Gastrocnemius medialis (tissue), 4 donors: ENCODE data around the gene ZC3H18. TPM values are rescaled to one million over a fixed set of nuclear protein-coding genes. Genes with fewer than 3 reads are reported as not detected.

Experiments used
- ATAC-seq, 2 donors: fragments of 150-250 bp; one replicate each; pipeline ENCODE4 v1.9.1; 2016
- DNase-seq, 2 donors: peaks; one replicate each; pipeline ENCODE4 v3.0.0-alpha.2; 2019
- H3K27ac ChIP-seq, 4 donors: fragments of 200-600 bp; sonication (generic); 1 replicate in 1 of 4; 2 replicates in 3 of 4; pipeline ENCODE4 v1.5.1; 2016 to 2018; ENCODE audit warnings: mild to moderate bottlenecking in 2 of 4, moderate library complexity in 1 of 4
- H3K27me3 ChIP-seq, 3 donors: fragments of 200-600 bp; sonication (generic) in 2 of 3; 1 replicate in 1 of 3; 2 replicates in 2 of 3; pipeline versions ENCODE4 v1.5.1 to v1.6.0; 2016 to 2019; ENCODE audit warnings: mild to moderate bottlenecking in 1 of 3, moderate library complexity in 1 of 3
- H3K36me3 ChIP-seq, 2 donors: fragments of 200-600 bp; sonication (generic) in 1 of 2; one replicate each; pipeline ENCODE4 v1.5.1; 2017 to 2018
- H3K4me1 ChIP-seq, 2 donors: fragments of 200-600 bp; sonication (generic) in 1 of 2; one replicate each; pipeline ENCODE4 v1.5.1; 2016 to 2017; ENCODE audit warnings: mild to moderate bottlenecking in 2 of 2
- H3K4me3 ChIP-seq, 4 donors: fragments of 200-600 bp; sonication (generic) in 3 of 4; 1 replicate in 1 of 4; 2 replicates in 3 of 4; pipeline ENCODE4 v1.5.1; 2016 to 2019; ENCODE audit warnings: mild to moderate bottlenecking in 2 of 4
- H3K9me3 ChIP-seq, 3 donors: fragments of 200-600 bp; sonication (generic) in 2 of 3; 1 replicate in 1 of 3; 2 replicates in 2 of 3; pipeline ENCODE4 v1.5.1; 2016 to 2019
- CTCF ChIP-seq, 5 experiments: fragments of 450-650 bp in 3 of 5; fragments of 200-600 bp in 2 of 5; sonication (generic) in 2 of 5; IDR thresholded peaks in 4 of 5; conservative IDR thresholded peaks in 1 of 5; 1 replicate in 4 of 5; 2 replicates in 1 of 5; pipeline ENCODE4 v1.5.1; 2016 to 2019; ENCODE audit warnings: antibody characterized with exemption in 5 of 5, mild to moderate bottlenecking in 3 of 5, moderate library complexity in 3 of 5
- POLR2A ChIP-seq, 2 donors: fragments of 450-650 bp; IDR thresholded peaks; one replicate each; pipeline ENCODE4 v1.6.1; 2017; ENCODE audit warnings: antibody characterized with exemption in 2 of 2, mild to moderate bottlenecking in 2 of 2, moderate library complexity in 2 of 2
- in situ Hi-C, 4 donors: fragments of 200-750 bp; cut with MboI; loops; one replicate each; pipeline versions ENCODE4 v1.15.0 to v1.8.0; 2017; ENCODE audit warnings: low sequenced_read_pairs in 4 of 4
- intact Hi-C: fragments of 100-400 bp; cut with DNase I; formaldehyde crosslinking; loops from one replicate; pipeline ENCODE4 v1.15.1; 2023; ENCODE audit warnings: low total_unique reads
- total RNA-seq, 4 donors: library from RNA; depleted of rRNA; stranded (reverse); fragments of >200 nt; gene quantifications; one replicate each; pipeline versions ENCODE4 v1.1.0 to v1.2.3, GENCODE V29; 2016

ZC3H18 gene
- total RNA-seq: 10 to 100 TPM; 10.9 to 20.5 (median 18.4) TPM

- H3K36me3 ChIP-seq: no peaks in the 10 kb centered on the region
- peak; percentile 92 to 94 for DNase-seq
- ATAC-seq: peak; percentile 94 to 96
- in situ Hi-C loops (loop anchor here in 3 of 4 donors (10.0 to 25.0 kb wide), 3 partner anchors 133 to 808 kb away; partner anchors contain the start of genes CTU2 (in 1 of the 3), KLHDC4 (in 1 of the 3) and RNF166 (in 1 of the 3)), intact Hi-C loops (loop anchor here (1.0 to 5.0 kb wide), 6 partner anchors 35 to 1402 kb away; partner anchors contain the start of genes CTU2, KLHDC4, MVD and RNF166)
- H3K9me3 ChIP-seq: no peaks in the 10 kb centered on the region
- TF ChIP-seq CTCF (IDR thresholded peaks at IDR 0.05 in 4 of 5, conservative IDR thresholded peaks at IDR 0.05 in 1 of 5) (peak in 3 of 5 experiments; percentile 0 to 37 (median 36)), POLR2A (IDR thresholded peaks at IDR 0.05) (peak; percentile 58 to 65)
- peaks cover 22 to 29% of the 10 kb centered on the region in 2 donors for H3K4me1 ChIP-seq
- H3K27me3 ChIP-seq: no peaks in the 10 kb centered on the region
- H3K4me3 ChIP-seq: peak within 1 kb of the TSS; percentile 78 to 93 (median 90)
- peak within 1 kb of the TSS; percentile 84 to 90 (median 88) for H3K27ac ChIP-seq
These were observed at the start of gene ZC3H18 for GRCh38 chr16:88569985-88570690. TSS of gene ZC3H18 (plus strand) at chr16:88570403. CDS start at chr16:88577124, 6,721 bp downstream.

- Histone ChIP-seq H3K4me1 (peaks cover 9 to 24% of the 10 kb centered on the region in 2 donors), H3K27me3 (peaks cover 39 to 62% (median 47%) of the 10 kb centered on the region in 3 donors), H3K4me3 (no peak overlapping the region), H3K36me3 (no peaks in the 10 kb centered on the region), H3K27ac (no peak overlapping the region), H3K9me3 (no peaks in the 10 kb centered on the region)
- ATAC-seq (no peak), DNase-seq (no peak)
- no peak for TF ChIP-seq POLR2A (IDR thresholded peaks at IDR 0.05)
- no peak for TF ChIP-seq CTCF (IDR thresholded peaks at IDR 0.05 in 4 of 5, conservative IDR thresholded peaks at IDR 0.05 in 1 of 5)
- intact Hi-C loops: no loop called here
- in situ Hi-C loops: no loop called here
These were observed 48.5 kb upstream of the ZC3H18 start for GRCh38 chr16:88521674-88522073.

GRCh38 chr16:88522276-88522949 is 47.8 kb upstream of the ZC3H18 start:
- Histone ChIP-seq H3K9me3 (no peaks in the 10 kb centered on the region), H3K36me3 (no peaks in the 10 kb centered on the region), H3K27me3 (peaks cover 39 to 59% (median 43%) of the 10 kb centered on the region in 3 donors), H3K4me1 (peaks cover 12 to 31% of the 10 kb centered on the region in 2 donors), H3K4me3 (no peak overlapping the region), H3K27ac (no peak overlapping the region)
- no peak for TF ChIP-seq POLR2A (IDR thresholded peaks at IDR 0.05)
- TF ChIP-seq CTCF (IDR thresholded peaks at IDR 0.05 in 4 of 5, conservative IDR thresholded peaks at IDR 0.05 in 1 of 5): no peak
- in situ Hi-C loops: no loop called here
- DNase-seq (no peak), ATAC-seq (no peak)
- intact Hi-C loops: no loop called here

GRCh38 chr16:88523309-88524161 is 46.7 kb upstream of the ZC3H18 start:
- no peaks in the 10 kb centered on the region for H3K36me3 ChIP-seq
- no peak for DNase-seq
- no peak overlapping the region for H3K4me3 ChIP-seq
- TF ChIP-seq POLR2A (IDR thresholded peaks at IDR 0.05): no peak
- TF ChIP-seq CTCF (IDR thresholded peaks at IDR 0.05 in 4 of 5, conservative IDR thresholded peaks at IDR 0.05 in 1 of 5): no peak
- peaks cover 12 to 32% of the 10 kb centered on the region in 2 donors for H3K4me1 ChIP-seq
- in situ Hi-C loops (no loop called here), intact Hi-C loops (no loop called here)
- H3K27ac ChIP-seq: no peak overlapping the region
- no peak for ATAC-seq
- H3K27me3 ChIP-seq: peaks cover 34 to 54% (median 43%) of the 10 kb centered on the region in 3 donors
- H3K9me3 ChIP-seq: no peaks in the 10 kb centered on the region
